Naive B cell (primary cell): ENCODE data around the gene FHIT. TPM values are rescaled to one million over a fixed set of nuclear protein-coding genes. Genes with fewer than 3 reads are reported as not detected.
"Not testable (repeated sequence)": the region's sequence is repeated elsewhere in the genome, so short reads cannot be mapped to it uniquely, and the experiment has no call there.

ENCODE experiments used
- ATAC-seq, 2 donors: fragments of 150-1000 bp; cut with Tn5 transposase; 2 replicates each; pipeline ENCODE4 v1.10.0; 2021; ENCODE audit warnings: low read depth in 2 of 2, mild to moderate bottlenecking in 2 of 2, moderate library complexity in 2 of 2
- DNase-seq: peaks from one replicate; pipeline ENCODE4 v3.0.0; 2022
- H3K27ac Mint-ChIP-seq, 6 donors: one replicate each; pipeline ENCODE4 v1.8.0; 2020 to 2022; ENCODE audit warnings: mild to moderate bottlenecking in 6 of 6, mixed read lengths in 6 of 6, moderate library complexity in 5 of 6, inconsistent platforms in 2 of 6
- H3K27me3 Mint-ChIP-seq, 3 donors: one replicate each; pipeline ENCODE4 v1.8.0; 2021 to 2022; ENCODE audit warnings: mixed read lengths in 3 of 3, mild to moderate bottlenecking in 1 of 3
- H3K36me3 Mint-ChIP-seq, 2 donors: one replicate each; pipeline ENCODE4 v1.8.0; 2020 to 2022; ENCODE audit warnings: mixed read lengths in 2 of 2, inconsistent platforms in 1 of 2, mild to moderate bottlenecking in 1 of 2
- H3K4me1 Mint-ChIP-seq, 3 donors: one replicate each; pipeline ENCODE4 v1.8.0; 2020 to 2022; ENCODE audit warnings: mixed read lengths in 3 of 3, inconsistent platforms in 1 of 3, mild to moderate bottlenecking in 1 of 3, moderate library complexity in 1 of 3
- H3K4me3 Mint-ChIP-seq, 8 donors: one replicate each; pipeline ENCODE4 v1.8.0; 2020 to 2022; ENCODE audit warnings: mild to moderate bottlenecking in 8 of 8, mixed read lengths in 8 of 8, moderate library complexity in 8 of 8, inconsistent platforms in 2 of 8
- H3K9me3 Mint-ChIP-seq, 7 donors: one replicate each; pipeline ENCODE4 v1.8.0; 2020 to 2022; ENCODE audit warnings: mixed read lengths in 7 of 7, mild to moderate bottlenecking in 5 of 7, inconsistent platforms in 2 of 7, moderate library complexity in 1 of 7
- polyA plus RNA-seq, 6 donors: library from polyadenylated mRNA; unstranded; fragments of 300-500 nt; fragmentation: Illumina TruSeq; gene quantifications; one replicate each; pipeline ENCODE4 v1.2.3, GENCODE V29; 2021; ENCODE audit warnings: low read depth in 6 of 6

Gene FHIT
- polyA plus RNA-seq, 6 donors from 2014 or later = 3.2 to 12.6 (median 7.1) TPM

GRCh38 chr3:60542995-60543394 lies 708.3 kb downstream of the FHIT start:
- no peak overlapping the region for H3K4me3 Mint-ChIP-seq
- H3K27me3 Mint-ChIP-seq = no peaks in the 10 kb centered on the region
- H3K9me3 Mint-ChIP-seq = peaks cover 0 to 12% (median 4%) of the 10 kb centered on the region in 7 donors
- H3K4me1 Mint-ChIP-seq = peaks cover 8 to 15% (median 10%) of the 10 kb centered on the region in 3 donors
- H3K36me3 Mint-ChIP-seq = no peaks in the 10 kb centered on the region
- no peak for DNase-seq
- H3K27ac Mint-ChIP-seq = no peak overlapping the region
- ATAC-seq = no peak

- not testable (repeated sequence) for H3K36me3 Mint-ChIP-seq, H3K27ac Mint-ChIP-seq, H3K27me3 Mint-ChIP-seq, ATAC-seq, DNase-seq, H3K4me1 Mint-ChIP-seq, H3K4me3 Mint-ChIP-seq
- H3K9me3 Mint-ChIP-seq = peaks cover 0 to 13% (median 4%) of the 10 kb centered on the region in 7 donors
Observed at GRCh38 chr3:60539394-60539793, 711.9 kb downstream of the FHIT start.

GRCh38 chr3:60536420-60536819 lies 714.8 kb downstream of the FHIT start:
- H3K4me1 Mint-ChIP-seq = peaks cover 0 to 5% (median 0%) of the 10 kb centered on the region in 3 donors
- peaks cover 0 to 4% of the 10 kb centered on the region in 2 donors for H3K36me3 Mint-ChIP-seq
- no peaks in the 10 kb centered on the region for H3K27me3 Mint-ChIP-seq
- H3K9me3 Mint-ChIP-seq = peaks cover 0 to 13% (median 4%) of the 10 kb centered on the region in 7 donors
- no peak overlapping the region for H3K4me3 Mint-ChIP-seq
- DNase-seq (no peak), ATAC-seq (no peak)
- H3K27ac Mint-ChIP-seq = no peak overlapping the region

- ATAC-seq (no peak), DNase-seq (no peak)
- Mint-ChIP-seq H3K27me3 (no peaks in the 10 kb centered on the region), H3K27ac (no peak overlapping the region), H3K4me3 (no peak overlapping the region), H3K4me1 (peaks cover 0 to 5% (median 0%) of the 10 kb centered on the region in 3 donors), H3K9me3 (no peaks in the 10 kb centered on the region), H3K36me3 (peaks cover 0 to 7% of the 10 kb centered on the region in 2 donors)
Observed at GRCh38 chr3:60531759-60532158, 719.5 kb downstream of the FHIT start.

- DNase-seq = no peak
- no peaks in the 10 kb centered on the region for H3K9me3 Mint-ChIP-seq
- no peaks in the 10 kb centered on the region for H3K4me1 Mint-ChIP-seq
- no peak overlapping the region for H3K27ac Mint-ChIP-seq
- H3K4me3 Mint-ChIP-seq = no peak overlapping the region
- no peak for ATAC-seq
- H3K27me3 Mint-ChIP-seq = no peaks in the 10 kb centered on the region
- H3K36me3 Mint-ChIP-seq = peaks cover 0 to 7% of the 10 kb centered on the region in 2 donors
Observed at GRCh38 chr3:60528651-60529050, 722.6 kb downstream of the FHIT start.

- H3K9me3 Mint-ChIP-seq = peaks cover 0 to 4% (median 0%) of the 10 kb centered on the region in 7 donors
Observed at GRCh38 chr3:60523536-60523935, 727.7 kb downstream of the FHIT start.

GRCh38 chr3:60517134-60517533 lies 734.1 kb downstream of the FHIT start:
- Mint-ChIP-seq H3K27me3 (no peaks in the 10 kb centered on the region), H3K36me3 (peaks cover 0 to 7% of the 10 kb centered on the region in 2 donors), H3K9me3 (no peaks in the 10 kb centered on the region), H3K4me3 (no peak overlapping the region), H3K4me1 (no peaks in the 10 kb centered on the region), H3K27ac (no peak overlapping the region)
- no peak for ATAC-seq
- no peak for DNase-seq

More at GRCh38 chr3:60523536-60523935, 727.7 kb downstream of the FHIT start:
- Mint-ChIP-seq H3K4me3 (no peak overlapping the region), H3K27ac (peak overlapping the region in 1 of 6 donors; percentile 9), H3K4me1 (no peaks in the 10 kb centered on the region), H3K27me3 (no peaks in the 10 kb centered on the region), H3K36me3 (peaks cover 0 to 7% of the 10 kb centered on the region in 2 donors)
- no peak for DNase-seq
- ATAC-seq = no peak

- no peaks in the 10 kb centered on the region for H3K9me3 Mint-ChIP-seq
- H3K27me3 Mint-ChIP-seq = no peaks in the 10 kb centered on the region
- H3K4me1 Mint-ChIP-seq = no peaks in the 10 kb centered on the region
- no peak overlapping the region for H3K4me3 Mint-ChIP-seq
- H3K36me3 Mint-ChIP-seq = no peaks in the 10 kb centered on the region
- DNase-seq (no peak), ATAC-seq (no peak)
- peak overlapping the region in 1 of 6 donors; percentile 61 for H3K27ac Mint-ChIP-seq
Observed at GRCh38 chr3:60514866-60515265, 736.4 kb downstream of the FHIT start.

GRCh38 chr3:60514085-60514649 lies 737.1 kb downstream of the FHIT start:
- Mint-ChIP-seq H3K4me3 (no peak overlapping the region), H3K27me3 (no peaks in the 10 kb centered on the region), H3K36me3 (no peaks in the 10 kb centered on the region), H3K4me1 (no peaks in the 10 kb centered on the region), H3K27ac (no peak overlapping the region), H3K9me3 (peaks cover 0 to 1% (median 0%) of the 10 kb centered on the region in 7 donors)
- DNase-seq = no peak
- no peak for ATAC-seq

GRCh38 chr3:60513241-60513640 lies 738.0 kb downstream of the FHIT start:
- Mint-ChIP-seq H3K4me1 (no peaks in the 10 kb centered on the region), H3K27ac (no peak overlapping the region), H3K27me3 (no peaks in the 10 kb centered on the region), H3K4me3 (no peak overlapping the region), H3K9me3 (peaks cover 0 to 4% (median 0%) of the 10 kb centered on the region in 7 donors), H3K36me3 (no peaks in the 10 kb centered on the region)
- ATAC-seq (no peak), DNase-seq (no peak)

GRCh38 chr3:60512506-60512905 lies 738.7 kb downstream of the FHIT start:
- Mint-ChIP-seq H3K36me3 (no peaks in the 10 kb centered on the region), H3K27ac (no peak overlapping the region), H3K27me3 (no peaks in the 10 kb centered on the region), H3K4me1 (no peaks in the 10 kb centered on the region), H3K4me3 (no peak overlapping the region), H3K9me3 (peaks cover 0 to 4% (median 0%) of the 10 kb centered on the region in 7 donors)
- ATAC-seq (no peak), DNase-seq (no peak)

GRCh38 chr3:60509471-60509870 lies 741.8 kb downstream of the FHIT start:
- DNase-seq (no peak), ATAC-seq (no peak)
- H3K36me3 Mint-ChIP-seq = no peaks in the 10 kb centered on the region
- H3K9me3 Mint-ChIP-seq = peaks cover 0 to 4% (median 0%) of the 10 kb centered on the region in 7 donors
- H3K27ac Mint-ChIP-seq = no peak overlapping the region
- no peaks in the 10 kb centered on the region for H3K27me3 Mint-ChIP-seq
- no peak overlapping the region for H3K4me3 Mint-ChIP-seq
- H3K4me1 Mint-ChIP-seq = peaks cover 0 to 6% (median 0%) of the 10 kb centered on the region in 3 donors

- peak overlapping the region in 2 of 8 donors; percentile 13 to 55 for H3K4me3 Mint-ChIP-seq
- peaks cover 0 to 6% (median 0%) of the 10 kb centered on the region in 3 donors for H3K4me1 Mint-ChIP-seq
- H3K27me3 Mint-ChIP-seq = no peaks in the 10 kb centered on the region
- H3K36me3 Mint-ChIP-seq = no peaks in the 10 kb centered on the region
- peak overlapping the region in 4 of 6 donors; percentile 2 to 88 (median 43) for H3K27ac Mint-ChIP-seq
- H3K9me3 Mint-ChIP-seq = peaks cover 0 to 6% (median 0%) of the 10 kb centered on the region in 7 donors
- ATAC-seq (peak; percentile 81 to 93), DNase-seq (peak; percentile 71)
Observed at GRCh38 chr3:60504827-60505457, 746.3 kb downstream of the FHIT start.

GRCh38 chr3:60501314-60501713 lies 749.9 kb downstream of the FHIT start:
- H3K4me3 Mint-ChIP-seq = no peak overlapping the region
- H3K36me3 Mint-ChIP-seq = peaks cover 0 to 7% of the 10 kb centered on the region in 2 donors
- H3K4me1 Mint-ChIP-seq = peaks cover 0 to 6% (median 0%) of the 10 kb centered on the region in 3 donors
- H3K27ac Mint-ChIP-seq = peak overlapping the region in 1 of 6 donors; percentile 48
- ATAC-seq = no peak
- no peak for DNase-seq
- H3K9me3 Mint-ChIP-seq = peaks cover 0 to 6% (median 0%) of the 10 kb centered on the region in 7 donors
- no peaks in the 10 kb centered on the region for H3K27me3 Mint-ChIP-seq
